PFSK-1 (cell line): Measurements from ENCODE around the gene HBQ1.

Experiments used
- FOXP2 ChIP-seq: optimal IDR thresholded peaks from 2 replicates; pipeline ENCODE3; 2011; ENCODE audit warnings: borderline replicate concordance, control low read depth, inconsistent platforms; ENCODE audit not compliant: insufficient read depth; ENCODE audit errors: extremely low read length, extremely low read depth
- POLR2AphosphoS5 ChIP-seq: IDR thresholded peaks from 2 replicates; pipeline ENCODE4 v1.6.1; 2012; ENCODE audit warnings: low read depth, mild to moderate bottlenecking, control low read depth, low read length, moderate library complexity
- REST ChIP-seq, 2 experiments: IDR thresholded peaks; 2 replicates each; pipeline versions ENCODE4 v1.6.1 to v1.8.0; 2011 to 2012; ENCODE audit warnings: low read depth in 2 of 2, low read length in 2 of 2, control low read depth in 1 of 2, inconsistent platforms in 1 of 2, mild to moderate bottlenecking in 1 of 2, moderate library complexity in 1 of 2; ENCODE audit not compliant: insufficient read depth in 1 of 2
- SIN3A ChIP-seq: IDR thresholded peaks from 2 replicates; pipeline ENCODE4 v1.6.1; 2012; ENCODE audit warnings: mild to moderate bottlenecking, low read length, moderate library complexity, borderline replicate concordance; ENCODE audit not compliant: insufficient read depth
- TAF1 ChIP-seq: IDR thresholded peaks from 2 replicates; pipeline ENCODE4 v1.6.1; 2012; ENCODE audit warnings: low read length, control low read depth, borderline replicate concordance; ENCODE audit not compliant: insufficient read depth

Gene HBQ1

GRCh38 chr16:203246-203645 lies 23.0 kb downstream of the HBQ1 start:
- no peak for TF ChIP-seq TAF1
- no peak for TF ChIP-seq REST (IDR thresholded peaks at IDR 0.05; ENCODE audit: insufficient read depth in 1 of 2, low read depth in 2 of 2, low read length in 2 of 2)
- no peak for TF ChIP-seq FOXP2
- TF ChIP-seq SIN3A = no peak
- TF ChIP-seq POLR2AphosphoS5 = no peak

GRCh38 chr16:212999-213398 lies 32.7 kb downstream of the HBQ1 start:
- TF ChIP-seq SIN3A (no peak), TAF1 (no peak), POLR2AphosphoS5 (no peak)

GRCh38 chr16:220021-220420 lies 39.8 kb downstream of the HBQ1 start:
- TF ChIP-seq POLR2AphosphoS5 (no peak), REST (IDR thresholded peaks at IDR 0.05; ENCODE audit: insufficient read depth in 1 of 2, low read depth in 2 of 2, low read length in 2 of 2) (no peak), TAF1 (no peak), FOXP2 (no peak)

- TF ChIP-seq FOXP2 (no peak), REST (IDR thresholded peaks at IDR 0.05; ENCODE audit: insufficient read depth in 1 of 2, low read depth in 2 of 2, low read length in 2 of 2) (no peak), TAF1 (no peak), SIN3A (no peak), POLR2AphosphoS5 (no peak)
Measured at GRCh38 chr16:228151-228851, 48.0 kb downstream of the HBQ1 start.

GRCh38 chr16:228852-229730 lies 48.8 kb downstream of the HBQ1 start, which contains the start of gene LUC7L:
Gene LUC7L (minus strand): TSS chr16:229449. CDS start chr16:229339, 110 bp downstream.
- peak; percentile 99 for TF ChIP-seq POLR2AphosphoS5
- peak; percentile 47 to 66; a peak in 3 of 4 replicates for TF ChIP-seq REST (IDR thresholded peaks at IDR 0.05; ENCODE audit: insufficient read depth in 1 of 2, low read depth in 2 of 2, low read length in 2 of 2)
- peak; percentile 68 for TF ChIP-seq FOXP2
- TF ChIP-seq TAF1 = no peak; the same call in 1 of the 2 replicates
- peak; percentile 85; the same call in 1 of the 2 replicates for TF ChIP-seq SIN3A
